ENCODE data around the gene NCKAP1. TPM values are rescaled to one million over a fixed set of nuclear protein-coding genes. Genes with fewer than 3 reads are reported as not detected.
"Not testable (repeated sequence)": the region's sequence is repeated elsewhere in the genome, so short reads cannot be mapped to it uniquely, and the experiment has no call there.

NCKAP1 gene
- polyA plus RNA-seq, 2 donors = 46.7 to 82.0 TPM

- H3K9me3 ChIP-seq (ENCODE audit: control insufficient read depth in 2 of 2, insufficient read depth in 1 of 2, low read depth in 1 of 2, low read length in 1 of 2) = no peaks in the 10 kb centered on the region
- no peak overlapping the region for H3K4me3 ChIP-seq (ENCODE audit: low read depth in 1 of 2, low read length in 2 of 2)
- no peaks in the 10 kb centered on the region for H3K36me3 ChIP-seq (ENCODE audit: control insufficient read depth in 2 of 2, insufficient read depth in 2 of 2, low read length in 1 of 2)
- H3K27me3 ChIP-seq (ENCODE audit: control insufficient read depth in 1 of 2, insufficient read depth in 2 of 2, low read length in 2 of 2) = no peaks in the 10 kb centered on the region
- peaks cover 0 to 3% of the 10 kb centered on the region in 2 donors for H3K4me1 ChIP-seq (ENCODE audit: control insufficient read depth in 2 of 2, insufficient read depth in 2 of 2, low read length in 1 of 2)
- no peak overlapping the region for H3K27ac ChIP-seq (ENCODE audit: low read depth in 2 of 2, low read length in 1 of 2)
Observed at GRCh38 chr2:183028108-183028507, 10.1 kb downstream of the NCKAP1 start.

- Histone ChIP-seq H3K27ac (ENCODE audit: low read depth in 2 of 2, low read length in 1 of 2) (no peak overlapping the region), H3K9me3 (ENCODE audit: control insufficient read depth in 2 of 2, insufficient read depth in 1 of 2, low read depth in 1 of 2, low read length in 1 of 2) (no peaks in the 10 kb centered on the region), H3K4me1 (ENCODE audit: control insufficient read depth in 2 of 2, insufficient read depth in 2 of 2, low read length in 1 of 2) (no peaks in the 10 kb centered on the region), H3K36me3 (ENCODE audit: control insufficient read depth in 2 of 2, insufficient read depth in 2 of 2, low read length in 1 of 2) (no peaks in the 10 kb centered on the region), H3K4me3 (ENCODE audit: low read depth in 1 of 2, low read length in 2 of 2) (no peak overlapping the region), H3K27me3 (ENCODE audit: control insufficient read depth in 1 of 2, insufficient read depth in 2 of 2, low read length in 2 of 2) (no peaks in the 10 kb centered on the region)
- 92 to 100% methylated on average over 1 of the region's 1 CpG for WGBS, 2 donors
Observed at GRCh38 chr2:183027443-183027842, 10.8 kb downstream of the NCKAP1 start.

GRCh38 chr2:183026424-183026823 lies 11.8 kb downstream of the NCKAP1 start:
- Histone ChIP-seq H3K4me1 (ENCODE audit: control insufficient read depth in 2 of 2, insufficient read depth in 2 of 2, low read length in 1 of 2) (no peaks in the 10 kb centered on the region), H3K36me3 (ENCODE audit: control insufficient read depth in 2 of 2, insufficient read depth in 2 of 2, low read length in 1 of 2) (no peaks in the 10 kb centered on the region), H3K9me3 (ENCODE audit: control insufficient read depth in 2 of 2, insufficient read depth in 1 of 2, low read depth in 1 of 2, low read length in 1 of 2) (no peaks in the 10 kb centered on the region), H3K27me3 (ENCODE audit: control insufficient read depth in 1 of 2, insufficient read depth in 2 of 2, low read length in 2 of 2) (no peaks in the 10 kb centered on the region), H3K27ac (ENCODE audit: low read depth in 2 of 2, low read length in 1 of 2) (no peak overlapping the region), H3K4me3 (ENCODE audit: low read depth in 1 of 2, low read length in 2 of 2) (no peak overlapping the region)
- 70 to 80% methylated on average over 2 of the region's 2 CpGs for WGBS, 2 donors

DNA sequence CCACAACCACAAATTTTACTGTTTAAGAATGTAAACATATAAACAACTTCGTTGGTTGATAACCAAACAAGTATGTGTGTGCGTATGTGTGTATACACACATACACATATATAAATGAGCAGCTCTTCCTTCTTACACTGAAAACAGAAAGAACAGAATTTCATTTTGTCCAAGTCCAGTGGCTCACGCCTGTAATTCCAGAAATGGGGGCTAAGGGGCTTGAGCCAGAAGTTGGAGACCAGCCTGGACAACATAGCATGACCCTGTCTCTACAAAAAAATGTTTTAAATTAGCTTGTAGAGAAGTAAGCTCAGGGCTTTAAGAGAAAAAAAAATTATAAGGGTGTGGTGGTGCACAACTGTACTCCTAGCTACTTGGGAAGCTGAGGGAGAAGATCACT lies 12.3 kb downstream of the NCKAP1 start:
- H3K4me1 ChIP-seq (ENCODE audit: control insufficient read depth in 2 of 2, insufficient read depth in 2 of 2, low read length in 1 of 2) = no peaks in the 10 kb centered on the region
- H3K27ac ChIP-seq (ENCODE audit: low read depth in 2 of 2, low read length in 1 of 2) = no peak overlapping the region

GRCh38 chr2:183024339-183025095 lies 13.7 kb downstream of the NCKAP1 start:
- no peak overlapping the region for H3K27ac ChIP-seq (ENCODE audit: low read depth in 2 of 2, low read length in 1 of 2)
- H3K36me3 ChIP-seq (ENCODE audit: control insufficient read depth in 2 of 2, insufficient read depth in 2 of 2, low read length in 1 of 2) = no peaks in the 10 kb centered on the region
- WGBS, 2 donors = 67 to 69% methylated on average over 8 of the region's 8 CpGs
- no peak overlapping the region for H3K4me3 ChIP-seq (ENCODE audit: low read depth in 1 of 2, low read length in 2 of 2)
- H3K27me3 ChIP-seq (ENCODE audit: control insufficient read depth in 1 of 2, insufficient read depth in 2 of 2, low read length in 2 of 2) = no peaks in the 10 kb centered on the region
- H3K9me3 ChIP-seq (ENCODE audit: control insufficient read depth in 2 of 2, insufficient read depth in 1 of 2, low read depth in 1 of 2, low read length in 1 of 2) = no peaks in the 10 kb centered on the region
- no peaks in the 10 kb centered on the region for H3K4me1 ChIP-seq (ENCODE audit: control insufficient read depth in 2 of 2, insufficient read depth in 2 of 2, low read length in 1 of 2)

More for the DNA sequence above, 12.3 kb downstream of the NCKAP1 start:
- no peaks in the 10 kb centered on the region for H3K9me3 ChIP-seq (ENCODE audit: control insufficient read depth in 2 of 2, insufficient read depth in 1 of 2, low read depth in 1 of 2, low read length in 1 of 2)
- H3K36me3 ChIP-seq (ENCODE audit: control insufficient read depth in 2 of 2, insufficient read depth in 2 of 2, low read length in 1 of 2) = no peaks in the 10 kb centered on the region
- no peak overlapping the region for H3K4me3 ChIP-seq (ENCODE audit: low read depth in 1 of 2, low read length in 2 of 2)
- WGBS, 2 donors = 84 to 87% methylated on average over 3 of the region's 3 CpGs
- H3K27me3 ChIP-seq (ENCODE audit: control insufficient read depth in 1 of 2, insufficient read depth in 2 of 2, low read length in 2 of 2) = no peaks in the 10 kb centered on the region

DNA sequence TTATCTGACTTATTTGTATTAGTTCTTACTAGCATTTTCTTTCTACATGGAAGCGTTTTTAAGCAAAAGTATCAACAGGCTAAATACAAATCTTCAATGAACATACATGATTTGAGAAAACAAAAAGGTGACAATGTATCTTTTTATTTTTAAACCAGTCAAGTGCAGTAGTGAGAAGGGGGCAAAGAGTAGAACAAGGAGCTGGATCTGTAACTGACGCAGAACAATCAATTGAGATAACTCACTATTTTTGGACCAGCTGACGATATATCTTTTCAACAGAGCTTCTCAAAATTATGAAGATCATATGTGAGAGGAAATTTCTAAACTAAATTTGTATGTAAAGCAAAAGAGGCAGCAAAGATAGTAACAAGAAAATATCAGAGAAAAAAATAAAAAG lies 15.5 kb downstream of the NCKAP1 start:
- Histone ChIP-seq H3K27me3 (ENCODE audit: control insufficient read depth in 1 of 2, insufficient read depth in 2 of 2, low read length in 2 of 2) (no peaks in the 10 kb centered on the region), H3K9me3 (ENCODE audit: control insufficient read depth in 2 of 2, insufficient read depth in 1 of 2, low read depth in 1 of 2, low read length in 1 of 2) (no peaks in the 10 kb centered on the region), H3K36me3 (ENCODE audit: control insufficient read depth in 2 of 2, insufficient read depth in 2 of 2, low read length in 1 of 2) (no peaks in the 10 kb centered on the region), H3K4me3 (ENCODE audit: low read depth in 1 of 2, low read length in 2 of 2) (no peak overlapping the region), H3K27ac (ENCODE audit: low read depth in 2 of 2, low read length in 1 of 2) (no peak overlapping the region), H3K4me1 (ENCODE audit: control insufficient read depth in 2 of 2, insufficient read depth in 2 of 2, low read length in 1 of 2) (no peaks in the 10 kb centered on the region)
- 93 to 95% methylated on average over 3 of the region's 3 CpGs for WGBS, 2 donors

DNA sequence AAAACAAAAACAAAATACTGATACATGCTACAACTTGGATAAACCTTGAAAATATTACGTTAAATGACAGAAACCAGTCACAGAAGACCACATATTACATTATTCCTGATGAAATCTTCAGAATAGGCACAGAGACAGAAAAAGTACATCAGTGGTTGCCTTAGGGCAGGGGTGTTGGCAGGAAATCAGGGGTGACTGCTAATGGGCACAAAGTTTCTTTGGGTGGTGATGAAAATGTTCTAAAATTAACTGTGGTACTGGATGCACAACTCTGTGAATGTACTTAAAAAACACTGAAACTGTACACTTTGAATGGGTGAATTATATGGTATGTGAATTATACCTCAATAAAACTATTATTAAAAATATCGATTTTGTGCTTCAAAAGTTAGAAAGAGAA lies 16.6 kb downstream of the NCKAP1 start:
- H3K27me3 ChIP-seq (ENCODE audit: control insufficient read depth in 1 of 2, insufficient read depth in 2 of 2, low read length in 2 of 2) = no peaks in the 10 kb centered on the region
- H3K9me3 ChIP-seq (ENCODE audit: control insufficient read depth in 2 of 2, insufficient read depth in 1 of 2, low read depth in 1 of 2, low read length in 1 of 2) = no peaks in the 10 kb centered on the region
- H3K27ac ChIP-seq (ENCODE audit: low read depth in 2 of 2, low read length in 1 of 2) = no peak overlapping the region
- 89 to 96% methylated on average over 2 of the region's 2 CpGs for WGBS, 2 donors
- H3K4me1 ChIP-seq (ENCODE audit: control insufficient read depth in 2 of 2, insufficient read depth in 2 of 2, low read length in 1 of 2) = no peaks in the 10 kb centered on the region
- H3K36me3 ChIP-seq (ENCODE audit: control insufficient read depth in 2 of 2, insufficient read depth in 2 of 2, low read length in 1 of 2) = peaks cover 0 to 2% of the 10 kb centered on the region in 2 donors
- no peak overlapping the region for H3K4me3 ChIP-seq (ENCODE audit: low read depth in 1 of 2, low read length in 2 of 2)

- Histone ChIP-seq H3K27me3 (ENCODE audit: control insufficient read depth in 1 of 2, insufficient read depth in 2 of 2, low read length in 2 of 2) (no peaks in the 10 kb centered on the region), H3K9me3 (ENCODE audit: control insufficient read depth in 2 of 2, insufficient read depth in 1 of 2, low read depth in 1 of 2, low read length in 1 of 2) (no peaks in the 10 kb centered on the region), H3K27ac (ENCODE audit: low read depth in 2 of 2, low read length in 1 of 2) (no peak overlapping the region), H3K36me3 (ENCODE audit: control insufficient read depth in 2 of 2, insufficient read depth in 2 of 2, low read length in 1 of 2) (peaks cover 0 to 2% of the 10 kb centered on the region in 2 donors), H3K4me1 (ENCODE audit: control insufficient read depth in 2 of 2, insufficient read depth in 2 of 2, low read length in 1 of 2) (no peaks in the 10 kb centered on the region), H3K4me3 (ENCODE audit: low read depth in 1 of 2, low read length in 2 of 2) (no peak overlapping the region)
- 52 to 73% methylated on average over 1 of the region's 1 CpG for WGBS, 2 donors
Observed at GRCh38 chr2:183019718-183020442, 18.4 kb downstream of the NCKAP1 start.

DNA sequence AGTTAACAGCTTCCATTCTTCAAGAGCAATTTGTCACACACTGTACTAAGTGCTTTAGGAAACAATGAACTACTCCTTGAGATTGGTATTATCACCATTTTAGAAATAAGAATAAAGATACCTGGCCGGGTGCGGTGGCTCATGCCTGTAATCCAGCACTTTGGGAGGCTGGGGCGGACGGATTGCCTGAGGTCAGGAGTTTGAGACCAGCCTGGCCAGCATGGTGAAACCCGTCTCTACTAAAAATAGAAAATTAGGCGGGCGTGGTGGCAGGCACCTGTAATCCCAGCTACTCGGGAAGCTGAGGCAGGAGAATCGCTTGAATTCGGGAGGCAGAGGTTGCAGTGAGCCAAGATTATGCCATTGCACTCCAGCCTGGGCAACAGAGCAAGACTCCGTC lies 20.4 kb downstream of the NCKAP1 start:
- not testable (repeated sequence) for H3K27me3 ChIP-seq (ENCODE audit: control insufficient read depth in 1 of 2, insufficient read depth in 2 of 2, low read length in 2 of 2); H3K9me3 ChIP-seq (ENCODE audit: control insufficient read depth in 2 of 2, insufficient read depth in 1 of 2, low read depth in 1 of 2, low read length in 1 of 2); H3K36me3 ChIP-seq (ENCODE audit: control insufficient read depth in 2 of 2, insufficient read depth in 2 of 2, low read length in 1 of 2); H3K4me3 ChIP-seq (ENCODE audit: low read depth in 1 of 2, low read length in 2 of 2); H3K27ac ChIP-seq (ENCODE audit: low read depth in 2 of 2, low read length in 1 of 2); H3K4me1 ChIP-seq (ENCODE audit: control insufficient read depth in 2 of 2, insufficient read depth in 2 of 2, low read length in 1 of 2)
- 92 to 93% methylated on average over 11 of the region's 11 CpGs for WGBS, 2 donors

- WGBS, 2 donors = 52 to 59% methylated on average over 2 of the region's 2 CpGs
Observed at GRCh38 chr2:183014005-183014404, 24.3 kb downstream of the NCKAP1 start.

More at GRCh38 chr2:183014005-183014404, 24.3 kb downstream of the NCKAP1 start:
- Histone ChIP-seq H3K4me1 (ENCODE audit: control insufficient read depth in 2 of 2, insufficient read depth in 2 of 2, low read length in 1 of 2) (peaks cover 3 to 4% of the 10 kb centered on the region in 2 donors), H3K36me3 (ENCODE audit: control insufficient read depth in 2 of 2, insufficient read depth in 2 of 2, low read length in 1 of 2) (peaks cover 0 to 2% of the 10 kb centered on the region in 2 donors), H3K9me3 (ENCODE audit: control insufficient read depth in 2 of 2, insufficient read depth in 1 of 2, low read depth in 1 of 2, low read length in 1 of 2) (no peaks in the 10 kb centered on the region), H3K27ac (ENCODE audit: low read depth in 2 of 2, low read length in 1 of 2) (no peak overlapping the region), H3K4me3 (ENCODE audit: low read depth in 1 of 2, low read length in 2 of 2) (no peak overlapping the region), H3K27me3 (ENCODE audit: control insufficient read depth in 1 of 2, insufficient read depth in 2 of 2, low read length in 2 of 2) (no peaks in the 10 kb centered on the region)
